GM10266 (cell line): Measurements from ENCODE around the gene FAM217B.

Experiments
- DNase-seq: peaks from one replicate; pipeline ENCODE4 v3.0.0; 2012; ENCODE audit errors: extremely low spot score
- TF ChIP-seq, protein P1 (sequence below): IDR thresholded peaks from 2 replicates; pipeline ENCODE4 v1.5.1; 2012; ENCODE audit warnings: mild to moderate bottlenecking, low read depth; ENCODE audit not compliant: control insufficient read depth, insufficient read depth; ENCODE audit errors: missing control alignments

FAM217B gene

DNA sequence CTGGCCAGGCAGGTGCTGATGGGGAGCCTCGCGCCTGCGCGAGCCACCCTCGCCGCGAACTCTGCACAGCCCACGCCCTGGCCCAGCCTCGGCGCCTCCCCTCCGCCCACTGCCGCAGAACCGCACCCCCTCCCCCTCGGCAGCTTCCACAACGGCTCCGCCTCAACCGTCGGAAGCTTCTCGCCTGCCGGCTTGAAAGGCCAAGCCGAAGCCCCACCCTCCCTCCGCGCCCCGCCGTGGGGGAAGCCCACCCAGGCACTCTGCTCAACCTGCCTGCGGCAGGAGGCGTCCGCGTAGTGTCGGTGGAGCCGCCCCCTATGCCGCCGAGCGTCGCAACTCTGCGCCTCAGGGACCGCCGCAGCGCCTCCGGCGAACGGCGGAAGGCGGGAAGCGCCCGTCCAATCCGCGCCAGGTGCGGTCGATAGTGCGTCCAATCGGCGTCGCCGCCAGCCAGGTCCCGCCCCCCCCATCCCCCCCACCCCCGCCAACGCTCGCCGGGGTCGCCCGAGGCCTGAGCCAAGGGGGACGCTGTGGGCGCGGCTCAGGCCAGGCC, 6.8 kb upstream of the FAM217B start, which contains the start of gene SYCP2:
Gene SYCP2 (minus strand): TSS at position 342 of the 553 bp plus-strand sequence. CDS start 11,224 bp downstream, outside the sequence.
- no peak for DNase-seq
- TF ChIP-seq, protein P1, sequence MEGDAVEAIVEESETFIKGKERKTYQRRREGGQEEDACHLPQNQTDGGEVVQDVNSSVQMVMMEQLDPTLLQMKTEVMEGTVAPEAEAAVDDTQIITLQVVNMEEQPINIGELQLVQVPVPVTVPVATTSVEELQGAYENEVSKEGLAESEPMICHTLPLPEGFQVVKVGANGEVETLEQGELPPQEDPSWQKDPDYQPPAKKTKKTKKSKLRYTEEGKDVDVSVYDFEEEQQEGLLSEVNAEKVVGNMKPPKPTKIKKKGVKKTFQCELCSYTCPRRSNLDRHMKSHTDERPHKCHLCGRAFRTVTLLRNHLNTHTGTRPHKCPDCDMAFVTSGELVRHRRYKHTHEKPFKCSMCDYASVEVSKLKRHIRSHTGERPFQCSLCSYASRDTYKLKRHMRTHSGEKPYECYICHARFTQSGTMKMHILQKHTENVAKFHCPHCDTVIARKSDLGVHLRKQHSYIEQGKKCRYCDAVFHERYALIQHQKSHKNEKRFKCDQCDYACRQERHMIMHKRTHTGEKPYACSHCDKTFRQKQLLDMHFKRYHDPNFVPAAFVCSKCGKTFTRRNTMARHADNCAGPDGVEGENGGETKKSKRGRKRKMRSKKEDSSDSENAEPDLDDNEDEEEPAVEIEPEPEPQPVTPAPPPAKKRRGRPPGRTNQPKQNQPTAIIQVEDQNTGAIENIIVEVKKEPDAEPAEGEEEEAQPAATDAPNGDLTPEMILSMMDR: no peak

DNA sequence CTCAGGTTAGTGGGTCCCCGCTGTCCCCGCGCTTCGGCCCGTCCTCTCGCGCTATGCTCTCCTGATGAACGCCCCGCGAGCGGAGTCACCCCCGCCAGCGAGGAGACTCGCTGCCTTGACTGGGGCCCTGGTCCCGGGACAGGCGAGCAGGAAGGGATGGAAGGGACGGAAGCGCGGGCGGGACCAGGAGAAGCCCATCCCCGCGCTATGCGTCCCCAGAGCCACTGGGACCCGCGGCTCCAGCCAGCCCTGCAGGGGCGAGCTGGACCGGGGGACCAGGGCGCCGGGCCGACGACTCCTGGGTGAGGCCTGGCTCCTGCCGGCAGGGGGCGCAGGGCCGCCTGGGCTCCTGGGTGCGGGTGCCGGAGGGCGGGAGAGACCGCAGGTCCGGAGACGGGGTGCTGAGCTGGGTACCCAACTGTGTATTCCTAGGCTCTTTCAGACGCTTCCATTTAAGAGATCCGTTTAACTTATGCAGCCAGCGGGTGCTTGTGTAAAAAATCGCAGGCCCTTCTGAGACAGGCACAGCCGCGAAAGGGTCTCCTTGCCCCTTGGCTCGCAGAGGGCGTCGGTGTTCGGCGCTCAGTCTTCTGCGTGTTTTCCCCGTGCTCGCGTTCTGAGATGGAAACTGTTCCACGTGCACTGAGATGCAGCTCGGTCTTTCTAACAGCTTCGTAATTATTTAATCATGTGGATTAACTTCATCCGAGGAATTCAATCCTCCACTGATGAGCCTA, 6.2 kb upstream of the FAM217B start:
- TF ChIP-seq, protein P1: peak; percentile 94
- DNase-seq: peak; percentile 91

DNA sequence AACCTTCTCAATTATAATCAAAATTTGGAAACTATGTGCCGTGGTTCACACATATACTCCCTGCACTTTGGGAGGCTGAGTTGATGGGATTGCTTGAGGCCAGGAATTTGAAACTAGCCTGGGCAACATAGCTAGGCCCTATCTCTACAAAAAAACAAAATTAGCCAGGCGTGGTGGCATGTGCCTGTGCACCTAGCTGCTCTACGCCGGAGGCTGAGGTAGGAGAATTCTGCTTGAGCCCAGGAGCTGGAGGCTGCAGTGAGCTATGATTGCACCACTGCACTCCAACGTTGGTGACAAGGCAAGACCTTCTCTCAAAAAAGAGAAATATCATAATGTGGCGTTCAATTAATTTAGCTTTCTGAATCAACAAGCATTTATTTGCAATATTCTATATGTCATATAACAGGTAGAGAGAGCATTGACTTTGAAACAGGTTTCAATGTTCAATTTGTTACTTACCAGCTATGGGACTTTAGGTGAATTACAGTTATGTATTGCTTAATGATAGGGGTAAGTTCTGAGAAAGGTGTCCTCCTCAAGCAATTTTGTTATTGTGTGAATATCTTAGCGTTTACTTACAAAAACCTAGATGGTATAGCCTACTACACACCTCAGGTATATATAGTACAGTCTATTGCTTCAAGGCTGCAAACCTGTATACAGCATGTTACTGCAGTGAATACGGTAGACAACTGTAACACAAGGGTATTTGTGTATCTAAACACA, 4.6 kb upstream of the FAM217B start:
- TF ChIP-seq, protein P1: no peak
- DNase-seq: no peak

DNA sequence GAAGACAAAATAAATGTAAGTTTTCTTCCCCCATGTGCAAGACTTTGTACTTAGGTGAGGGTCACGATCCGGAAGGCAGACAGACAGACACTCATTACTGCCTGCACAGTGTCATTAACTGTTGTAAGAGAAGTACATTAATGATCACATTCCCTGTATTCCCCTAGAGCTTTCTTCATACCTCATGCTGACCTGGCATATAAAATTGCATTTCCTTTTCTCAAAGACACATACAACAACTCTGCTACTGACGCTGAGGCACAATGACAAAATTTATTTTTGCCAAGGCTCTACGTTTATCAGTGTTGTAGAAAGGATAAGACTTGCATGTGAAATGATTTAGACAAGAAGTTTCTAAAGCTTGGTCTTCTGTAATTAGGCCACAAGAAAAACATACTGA, 3.8 kb upstream of the FAM217B start:
- TF ChIP-seq, protein P1: no peak
- DNase-seq: no peak

DNA sequence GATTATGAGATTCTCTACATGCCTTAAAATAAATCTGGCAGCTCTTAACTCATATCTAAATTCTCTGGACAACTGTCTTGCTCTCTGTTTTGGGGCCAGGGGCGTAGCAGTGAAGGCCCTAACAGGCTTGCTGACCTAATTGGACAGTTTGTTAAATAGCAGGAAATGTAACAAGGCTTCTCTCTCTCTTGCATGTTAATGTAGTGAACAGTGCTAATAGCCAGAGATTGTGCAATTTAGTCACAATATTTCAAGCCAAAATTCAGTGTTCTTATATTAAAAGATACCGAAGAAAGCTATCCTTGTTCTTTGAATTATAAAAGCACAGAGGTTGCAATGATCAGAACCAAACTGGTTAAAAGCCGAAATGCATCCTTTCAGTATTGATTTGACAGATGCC, 3.0 kb upstream of the FAM217B start:
- TF ChIP-seq, protein P1: no peak
- no peak for DNase-seq

DNA sequence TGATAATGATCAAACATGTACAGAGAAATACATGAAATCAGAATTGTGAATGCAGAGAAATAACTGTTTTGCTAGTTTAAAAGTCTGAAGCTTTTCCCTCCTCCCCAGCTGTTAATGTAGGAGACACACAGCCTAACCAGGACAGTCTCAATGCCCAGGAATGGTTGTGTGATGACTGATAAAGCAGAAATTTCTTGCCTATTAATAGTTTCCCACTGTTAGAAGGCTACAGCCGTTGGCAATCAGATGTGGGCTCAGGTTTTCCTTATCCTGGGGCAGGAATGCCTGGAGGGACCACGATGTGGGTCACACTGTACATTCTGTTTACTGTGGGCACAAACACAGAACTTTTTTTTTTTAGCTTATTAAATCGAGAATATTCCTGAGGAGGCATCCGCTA, 2.0 kb upstream of the FAM217B start:
- TF ChIP-seq, protein P1: no peak
- no peak for DNase-seq

DNA sequence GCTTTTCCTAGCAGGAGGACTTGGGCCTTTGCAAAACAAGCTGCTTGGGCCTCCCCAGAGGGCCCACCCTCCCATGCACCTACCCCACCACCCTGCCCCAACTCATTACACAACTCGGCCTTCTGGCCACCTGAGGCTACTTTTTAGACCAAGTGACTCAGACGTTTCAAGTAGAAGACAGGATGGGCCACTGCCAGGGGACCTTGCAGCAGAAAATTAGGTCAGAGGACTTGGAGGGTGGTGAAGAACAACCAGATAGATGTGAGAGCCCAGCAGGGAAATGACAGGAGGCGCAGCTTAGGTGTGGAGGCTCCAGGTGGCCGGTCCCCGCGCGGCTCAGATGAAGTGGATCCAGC, 1.5 kb upstream of the FAM217B start:
- DNase-seq: peak; percentile 23

More for the DNA sequence above, 1.5 kb upstream of the FAM217B start:
- TF ChIP-seq, protein P1: no peak
